GM12892 (cell line): ENCODE data around the gene CABCOCO1.

ENCODE experiments used
- POLR2A ChIP-seq: IDR thresholded peaks from 2 replicates; pipeline ENCODE4 v1.6.1; 2011; ENCODE audit warnings: low read depth, low read length, control low read depth
- POLR2AphosphoS5 ChIP-seq: IDR thresholded peaks from 2 replicates; pipeline ENCODE4 v1.6.1; 2011; ENCODE audit warnings: low read depth, low read length, control low read depth

- TF ChIP-seq POLR2A (no peak), POLR2AphosphoS5 (no peak)
These were observed 88.9 kb downstream of the CABCOCO1 start for GRCh38 chr10:61751599-61751998.
